ENCODE results near the gene CCNY. TPM values are rescaled to one million over a fixed set of nuclear protein-coding genes. Genes with fewer than 3 reads are reported as not detected.

The CCNY gene
- total and polyA plus RNA-seq, 2 of the 4 experiments (the other 2 are of a cell fraction) = 38.0 to 131 TPM

GRCh38 chr10:35576730-35577129 lies 240.4 kb downstream of the CCNY start:
- Histone ChIP-seq H3K14ac (replicated peaks; ENCODE audit: low read depth, low read length) (no peak overlapping the region), H3K79me1 (ENCODE audit: low read depth in 1 of 2, low read length in 2 of 2) (no peaks in the 10 kb centered on the region), H3K23ac (ENCODE audit: low read depth, low read length) (no peak overlapping the region), H3K9me3 (ENCODE audit: control insufficient read depth, insufficient read depth, low read length) (no peaks in the 10 kb centered on the region), H2BK15ac (ENCODE audit: low read depth, low read length) (no peak overlapping the region), H3K18ac (ENCODE audit: low read depth, low read length) (no peak overlapping the region), H3K27ac (ENCODE audit: insufficient read depth, low read length) (no peak overlapping the region), H3K4me3 (ENCODE audit: insufficient read depth, low read depth, low read length) (no peak overlapping the region), H3K4me2 (ENCODE audit: low read depth, low read length) (no peak overlapping the region), H3K36me3 (ENCODE audit: control insufficient read depth, insufficient read depth, low read length) (peaks cover 2% of the 10 kb centered on the region; the same call in 1 of the 2 replicates), H4K8ac (ENCODE audit: low read depth in 2 of 2, low read length in 2 of 2) (no peak overlapping the region), H2AK9ac (replicated peaks; ENCODE audit: low read depth, low read length, poor library complexity) (no peak overlapping the region), H4K91ac (ENCODE audit: insufficient read depth, low read depth, low read length) (no peak overlapping the region), H3K56ac (ENCODE audit: extremely low read depth, insufficient read depth, low read length) (no peak overlapping the region), H2AK5ac (ENCODE audit: low read depth, low read length) (no peak overlapping the region; the same call in 1 of the 2 replicates), H3K27me3 (ENCODE audit: control insufficient read depth, insufficient read depth, low read length) (peaks cover 9% of the 10 kb centered on the region), H3K9me1 (ENCODE audit: insufficient read depth, low read length) (peaks cover 12% of the 10 kb centered on the region), H2BK20ac (ENCODE audit: low read depth, low read length) (no peak overlapping the region), H2BK120ac (ENCODE audit: low read depth, low read length) (no peak overlapping the region), H4K20me1 (ENCODE audit: insufficient read depth, low read length) (peaks cover 10% of the 10 kb centered on the region; the same call in 1 of the 2 replicates), H2BK5ac (ENCODE audit: low read depth, low read length, poor library complexity, severe bottlenecking) (no peak overlapping the region), H4K5ac (ENCODE audit: low read depth, low read length) (no peak overlapping the region), H2AFZ (replicated peaks; ENCODE audit: low read length, poor library complexity) (no peak overlapping the region), H3K4ac (ENCODE audit: low read depth, low read length) (no peak overlapping the region), H3K9ac (ENCODE audit: low read depth, low read length) (no peak overlapping the region), H3K4me1 (ENCODE audit: control insufficient read depth, insufficient read depth, low read length) (peaks cover 9% of the 10 kb centered on the region)
- WGBS, 2 experiments (ENCODE audit: extremely low coverage in 2 of 2, insufficient read length in 1 of 2) = 86% methylated on average over 1 of the region's 3 CpGs; no CpG with 5 or more reads in 1 of the 2 experiments
- dilution Hi-C loops (cut with HindIII; ENCODE audit: low sequenced_read_pairs, unreplicated experiment) = no loop called here
- in situ Hi-C loops (cut with MboI; ENCODE audit: low sequenced_read_pairs) = no loop called here
- intact Hi-C loops (cut with micrococcal nuclease) = no loop called here
- no peak for ATAC-seq (ENCODE audit: low read depth)
- BruUV-seq (replicated peaks) = no TSS peak
- TF ChIP-seq RAD21 (IDR thresholded peaks at IDR 0.05; ENCODE audit: low read length) (no peak), RFX5 (IDR thresholded peaks at IDR 0.05; ENCODE audit: low read depth, low read length) (no peak), CHD1 (IDR thresholded peaks at IDR 0.05; ENCODE audit: low read depth, low read length) (no peak)
- no peak for DNase-seq
- POLR2A ChIA-PET (ENCODE audit: unreplicated experiment) = no interaction called here
- CTCF ChIA-PET = interaction anchor here (1.1 kb wide), 1 partner anchor 151 kb away, joined by 3 read pairs; no protein-coding TSS in a partner anchor
